Neural cell (in vitro differentiated cells): ENCODE results near the gene GPAT3. TPM values are rescaled to one million over a fixed set of nuclear protein-coding genes. Genes with fewer than 3 reads are reported as not detected.

Source experiments
- H2AFZ ChIP-seq: fragments of 200-600, 300-800 bp; sonication (generic), shearing (Covaris generic); 2 replicates; pipeline ENCODE4 v1.6.0; 2014; ENCODE audit warnings: low read depth, mild to moderate bottlenecking, antibody characterized with exemption, low read length, moderate library complexity
- H3F3A ChIP-seq: fragments of 200-600 bp; shearing (Covaris generic); 2 replicates; pipeline ENCODE4 v1.6.1; 2016; ENCODE audit warnings: mild to moderate bottlenecking, moderate library complexity, mixed read lengths, antibody characterized with exemption, low read length; ENCODE audit not compliant: insufficient read depth, poor library complexity, severe bottlenecking
- H3K27ac ChIP-seq: fragments of 200-600, 300-800 bp; sonication (generic), shearing (Covaris generic); 2 replicates; pipeline ENCODE4 v1.5.1; 2014; ENCODE audit warnings: mild to moderate bottlenecking, low read length, moderate library complexity
- H3K27me3 ChIP-seq: fragments of 300-800, 200-600 bp; sonication (generic), shearing (Covaris generic); 2 replicates; pipeline ENCODE4 v1.6.0; 2014; ENCODE audit warnings: mild to moderate bottlenecking, low read depth, low read length, moderate library complexity; ENCODE audit not compliant: insufficient read depth
- H3K36me3 ChIP-seq: fragments of 300-800, 200-600 bp; sonication (generic), shearing (Covaris generic); 2 replicates; pipeline ENCODE4 v1.5.1; 2014; ENCODE audit warnings: mild to moderate bottlenecking, antibody characterized with exemption, low read length, moderate library complexity; ENCODE audit not compliant: insufficient read depth
- H3K4me2 ChIP-seq: fragments of 300-800, 200-600 bp; sonication (generic), shearing (Covaris generic); 2 replicates; pipeline ENCODE4 v1.6.0; 2014; ENCODE audit warnings: mild to moderate bottlenecking, low read length
- H3K4me3 ChIP-seq: fragments of 300-800, 200-600 bp; sonication (generic), shearing (Covaris generic); 2 replicates; pipeline ENCODE4 v1.5.1; 2014; ENCODE audit warnings: mild to moderate bottlenecking, low read length, moderate library complexity
- H3K79me2 ChIP-seq: fragments of 200-600 bp; shearing (Covaris generic); replicated peaks from 2 replicates; pipeline ENCODE4 v1.6.0; 2014; ENCODE audit warnings: mild to moderate bottlenecking, low read length, moderate library complexity; ENCODE audit not compliant: insufficient read depth
- H3K9ac ChIP-seq: fragments of 300-800, 200-600 bp; sonication (generic), shearing (Covaris generic); 2 replicates; pipeline ENCODE4 v1.6.1; 2016; ENCODE audit warnings: mild to moderate bottlenecking, low read length, mixed read lengths
- H3K9me2 ChIP-seq: fragments of 200-600 bp; shearing (Covaris generic); 2 replicates; pipeline ENCODE4 v1.6.1; 2016; ENCODE audit warnings: mild to moderate bottlenecking, low read length, mixed read lengths; ENCODE audit not compliant: insufficient read depth
- H3K9me3 ChIP-seq: fragments of 200-600, 300-800 bp; sonication (generic), shearing (Covaris generic); 2 replicates; pipeline ENCODE4 v1.6.1; 2016; ENCODE audit warnings: mild to moderate bottlenecking, mixed run types, low read length, moderate library complexity, mixed read lengths
- H4K20me1 ChIP-seq: fragments of 200-600 bp; shearing (Covaris generic); 2 replicates; pipeline ENCODE4 v1.6.1; 2016; ENCODE audit warnings: mild to moderate bottlenecking, mixed run types; ENCODE audit not compliant: insufficient read depth
- CTCF ChIP-seq: fragments of 450-650 bp; IDR thresholded peaks from 2 replicates; pipeline ENCODE4 v1.5.1; 2014; ENCODE audit warnings: antibody characterized with exemption, mild to moderate bottlenecking, moderate library complexity; ENCODE audit not compliant: poor library complexity, severe bottlenecking
- EP300 ChIP-seq: fragments of 450-650 bp; conservative IDR thresholded peaks from 2 replicates; pipeline ENCODE4 v1.6.1; 2014; ENCODE audit warnings: antibody characterized with exemption, mild to moderate bottlenecking, moderate library complexity; ENCODE audit not compliant: poor library complexity, severe bottlenecking
- EZH2 ChIP-seq: fragments of 200-600, 300-800 bp; shearing (Covaris generic), sonication (generic); IDR thresholded peaks from 2 replicates; pipeline ENCODE4 v1.6.1; 2014; ENCODE audit warnings: antibody characterized with exemption, low read length, borderline replicate concordance, mild to moderate bottlenecking; ENCODE audit not compliant: insufficient read depth, poor library complexity, severe bottlenecking
- MXI1 ChIP-seq: fragments of 450-650 bp; conservative IDR thresholded peaks from 2 replicates; pipeline ENCODE4 v1.6.1; 2014; ENCODE audit warnings: antibody characterized with exemption, mild to moderate bottlenecking; ENCODE audit not compliant: poor library complexity, severe bottlenecking
- POLR2AphosphoS5 ChIP-seq: IDR thresholded peaks from 2 replicates; pipeline ENCODE4 v1.6.1; 2012
- RAD21 ChIP-seq: fragments of 450-650 bp; conservative IDR thresholded peaks from 2 replicates; pipeline ENCODE4 v1.6.1; 2014; ENCODE audit warnings: antibody characterized with exemption, mild to moderate bottlenecking, moderate library complexity
- REST ChIP-seq: IDR thresholded peaks from 2 replicates; pipeline ENCODE4 v1.6.1; 2012; ENCODE audit warnings: borderline replicate concordance
- SMC3 ChIP-seq: fragments of 450-650 bp; conservative IDR thresholded peaks from 2 replicates; pipeline ENCODE4 v1.6.1; 2014; ENCODE audit warnings: antibody characterized with exemption, mild to moderate bottlenecking, moderate library complexity; ENCODE audit not compliant: poor library complexity
- TAF1 ChIP-seq: IDR thresholded peaks from 2 replicates; pipeline ENCODE4 v1.6.1; 2012; ENCODE audit warnings: low read depth
- polyA plus RNA-seq: library from polyadenylated mRNA; depleted of rRNA; stranded (reverse); fragments of >200 nt; gene quantifications from 2 replicates; pipeline ENCODE4 v1.2.3, GENCODE V29; 2014

Gene GPAT3
- polyA plus RNA-seq, 1 donor from 2014 or later: not detected

- no peak for TF ChIP-seq TAF1
- no peak for TF ChIP-seq EZH2
- no peak for TF ChIP-seq REST
- no peak for TF ChIP-seq EP300
- TF ChIP-seq RAD21: no peak
- TF ChIP-seq CTCF: no peak
- TF ChIP-seq POLR2AphosphoS5: no peak
- TF ChIP-seq MXI1: no peak
- no peak for TF ChIP-seq SMC3
- Histone ChIP-seq H3K79me2 (no peaks in the 10 kb centered on the region), H3K4me2 (no peak overlapping the region), H3K9me3 (no peaks in the 10 kb centered on the region), H4K20me1 (no peaks in the 10 kb centered on the region), H3K27ac (no peak overlapping the region), H3K36me3 (no peaks in the 10 kb centered on the region), H3F3A (no peaks in the 10 kb centered on the region), H2AFZ (no peak overlapping the region), H3K27me3 (no peaks in the 10 kb centered on the region), H3K9ac (no peak overlapping the region), H3K9me2 (no peaks in the 10 kb centered on the region), H3K4me3 (no peak overlapping the region)
These were observed 28.1 kb downstream of the GPAT3 start for GRCh38 chr4:83563998-83564397.

- no peaks in the 10 kb centered on the region for H3K9me2 ChIP-seq
- no peaks in the 10 kb centered on the region for H3K36me3 ChIP-seq
- H2AFZ ChIP-seq: no peak overlapping the region
- TF ChIP-seq TAF1 (no peak), MXI1 (no peak), REST (no peak), CTCF (no peak), SMC3 (no peak), POLR2AphosphoS5 (no peak), EZH2 (no peak), EP300 (no peak), RAD21 (no peak)
- no peaks in the 10 kb centered on the region for H3K27me3 ChIP-seq
- no peak overlapping the region for H3K4me3 ChIP-seq
- no peaks in the 10 kb centered on the region for H3K9me3 ChIP-seq
- no peak overlapping the region for H3K27ac ChIP-seq
- H3F3A ChIP-seq: no peaks in the 10 kb centered on the region
- H3K79me2 ChIP-seq: no peaks in the 10 kb centered on the region
- H3K9ac ChIP-seq: no peak overlapping the region
- H4K20me1 ChIP-seq: no peaks in the 10 kb centered on the region
- H3K4me2 ChIP-seq: no peak overlapping the region
These were observed 32.2 kb downstream of the GPAT3 start for GRCh38 chr4:83568062-83568461.
